ENCODE data around the gene SSTR3. TPM values are rescaled to one million over a fixed set of nuclear protein-coding genes. Genes with fewer than 3 reads are reported as not detected.
A peak's percentile ranks its signal among the peaks of the same experiment; 100 is the strongest.

Gene SSTR3
- total RNA-seq (2011; cell fraction: chromatin; rRNA removed; ENCODE audit: low replicate concordance): 0.07 TPM in 1 of 2 replicates, not detected in the other
- total RNA-seq (2011; cell fraction: nucleolus; rRNA removed): not detected in 2 replicates
- 0.07 TPM in 1 of 2 replicates, not detected in the other for total RNA-seq (2011; cell fraction: nucleoplasm; rRNA removed)
- not detected in 2 replicates for total RNA-seq (2014; rRNA removed)
- not detected in 2 replicates for total RNA-seq (2014; rRNA removed; fragmentation: Illumina TruSeq; extraction: Trizol)
- total RNA-seq (2015; rRNA removed; fragmentation: Illumina TruSeq; extraction: Trizol): not detected in 2 replicates
- not detected in 2 replicates for total RNA-seq (2021)
- 0.03 TPM in 1 of 2 replicates, not detected in the other for polyA plus RNA-seq (2011; rRNA removed)
- polyA plus RNA-seq (2011; cell fraction: cytosol; rRNA removed): 0.01 and 0.03 TPM in 2 replicates
- 0.09 TPM in 1 of 2 replicates, not detected in the other for polyA plus RNA-seq (2011; cell fraction: nucleus; rRNA removed)
- 0.01 TPM in 1 of 2 replicates, not detected in the other for polyA plus RNA-seq (2012)
- polyA plus RNA-seq (2014; fragmentation: Illumina TruSeq; extraction: Trizol): not detected in 2 replicates
- polyA plus RNA-seq (2014; fragmentation: Nextera tagmentation; extraction: Ambion mirVana): not detected
- not detected in 2 replicates for polyA plus RNA-seq (2014; rRNA removed)
- not detected in 2 replicates for polyA minus RNA-seq (2011; rRNA and poly(A)+ RNA removed)
- polyA minus RNA-seq (2011; cell fraction: cytosol; rRNA and poly(A)+ RNA removed): not detected in 2 replicates
- polyA minus RNA-seq (2011; cell fraction: nucleus; rRNA and poly(A)+ RNA removed): not detected in 2 replicates
- not detected for Bru-seq, nascent RNA
- not detected for BruChase-seq, experiment 1, labeled RNA remaining after a 2-hour chase
- not detected for BruChase-seq, experiment 2, labeled RNA remaining after a 6-hour chase
- long read RNA-seq, experiment 1: 0 reads
- long read RNA-seq, experiment 2: 0 reads
- long read RNA-seq, experiment 3: 0 reads

GRCh38 chr22:37212174-37212906, at the start of gene SSTR3:
SSTR3 (minus strand) TSS chr22:37212477; CDS start chr22:37207803, 4,674 bp downstream.
- peak in 2 of 4 experiments; percentile 41 to 44 for DNase-seq (ENCODE audit: extremely low read depth in 1 of 4, low spot score in 3 of 4)
- Histone ChIP-seq H3K36me3 (ENCODE audit: control insufficient read depth, insufficient read depth, low read length) (no peaks in the 10 kb centered on the region), H3K4me1 (replicated peaks in 1 of 2; ENCODE audit: control insufficient read depth in 2 of 2, insufficient read depth in 2 of 2, low read length in 2 of 2) (peaks cover 0 to 20% of the 10 kb centered on the region in 2 experiments; a peak in 3 of 5 replicates), H3K9me3 (replicated peaks; ENCODE audit: control insufficient read depth, insufficient read depth, low read depth, low read length) (no peaks in the 10 kb centered on the region), H3K27ac (ENCODE audit: extremely low read depth, low read depth, low read length) (no peak within 1 kb of the TSS), H3K4me3 (no peak within 1 kb of the TSS), H3K9ac (ENCODE audit: insufficient read depth in 1 of 2, low read depth in 2 of 2, low read length in 2 of 2) (peak within 1 kb of the TSS in 1 of 2 experiments; percentile 36; a peak in 2 of 4 replicates), H3K9me1 (ENCODE audit: control insufficient read depth, insufficient read depth, low read length) (no peaks in the 10 kb centered on the region), H3K4me2 (ENCODE audit: insufficient read depth, low read length) (no peak within 1 kb of the TSS), H3K27me3 (ENCODE audit: control insufficient read depth in 2 of 2, insufficient read depth in 2 of 2, low read length in 2 of 2) (peaks cover 0 to 15% of the 10 kb centered on the region in 2 experiments; a peak in 2 of 5 replicates), H2AFZ (ENCODE audit: low read depth, low read length) (no peak within 1 kb of the TSS), H3K79me2 (ENCODE audit: control insufficient read depth, insufficient read depth, low read length) (no peaks in the 10 kb centered on the region), H4K20me1 (replicated peaks; ENCODE audit: control insufficient read depth, insufficient read depth, low read length) (no peaks in the 10 kb centered on the region)
- CTCF ChIA-PET (ENCODE audit: low intra/inter-chr PET ratio): no interaction called here
- TF ChIP-seq, protein P1, sequence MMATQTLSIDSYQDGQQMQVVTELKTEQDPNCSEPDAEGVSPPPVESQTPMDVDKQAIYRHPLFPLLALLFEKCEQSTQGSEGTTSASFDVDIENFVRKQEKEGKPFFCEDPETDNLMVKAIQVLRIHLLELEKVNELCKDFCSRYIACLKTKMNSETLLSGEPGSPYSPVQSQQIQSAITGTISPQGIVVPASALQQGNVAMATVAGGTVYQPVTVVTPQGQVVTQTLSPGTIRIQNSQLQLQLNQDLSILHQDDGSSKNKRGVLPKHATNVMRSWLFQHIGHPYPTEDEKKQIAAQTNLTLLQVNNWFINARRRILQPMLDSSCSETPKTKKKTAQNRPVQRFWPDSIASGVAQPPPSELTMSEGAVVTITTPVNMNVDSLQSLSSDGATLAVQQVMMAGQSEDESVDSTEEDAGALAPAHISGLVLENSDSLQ (IDR thresholded peaks at IDR 0.05): peak; percentile 54
- TF ChIP-seq MEIS2 (IDR thresholded peaks at IDR 0.05; ENCODE audit: partially characterized antibody): peak; percentile 60
- peak; percentile 93 for TF ChIP-seq EGR1 (conservative IDR thresholded peaks at IDR 0.05)
- peak in 1 of 2 experiments; percentile 22; a peak in 1 of 4 replicates for TF ChIP-seq HDAC1 (IDR thresholded peaks at IDR 0.05)
- TF ChIP-seq KDM1A (IDR thresholded peaks at IDR 0.05): peak in 1 of 2 experiments; percentile 89; a peak in 2 of 4 replicates
- TF ChIP-seq ZNF23 (CRISPR knock-in tag; IDR thresholded peaks at IDR 0.05): no peak
- TF ChIP-seq DPF2 (IDR thresholded peaks at IDR 0.05): 0 out of 2 replicates have a peak, but pooled peaks have one; percentile 34
- no peak for TF ChIP-seq ZFX (CRISPR knock-in tag; IDR thresholded peaks at IDR 0.05)
- peak; percentile 19; the same call in 1 of the 2 replicates for TF ChIP-seq CBFA2T3 (IDR thresholded peaks at IDR 0.05)
- BruUV-seq (replicated peaks): no TSS peak
- 10% methylated on average over 9 of the region's 23 CpGs for WGBS (ENCODE audit: insufficient coverage, low coverage, missing lambda C conversion rate)
- in situ Hi-C loops (cut with MboI) (no loop called here), intact Hi-C loops (cut with micrococcal nuclease) (no loop called here)
- no peak for ATAC-seq
- no peak for FAIRE-seq
- POLR2A ChIA-PET: no interaction called here

Measured in K562 (cell line).